Measurements from ENCODE around the gene SH3GLB1.

DNA sequence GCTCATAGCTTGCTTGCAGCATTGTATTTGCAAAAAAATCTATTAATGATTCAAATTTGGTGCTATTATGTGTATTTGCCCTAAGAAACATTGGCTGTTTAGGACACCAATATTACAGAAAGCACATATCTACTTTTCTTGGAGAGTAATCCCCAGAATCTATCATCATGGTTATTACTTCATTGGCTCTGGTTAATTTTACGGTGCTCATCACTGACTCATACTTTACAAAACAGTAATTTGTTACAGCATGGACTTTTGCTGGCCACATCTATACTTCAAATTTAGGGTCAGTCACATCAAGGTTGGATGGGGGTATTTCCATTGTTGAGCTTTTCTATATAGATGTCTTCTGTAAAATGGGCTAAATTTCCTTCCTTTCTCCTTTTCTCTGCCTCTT, 45.7 kb downstream of the SH3GLB1 start:
- no peak for TF ChIP-seq GATA3 (IDR thresholded peaks at IDR 0.05; ENCODE audit: low read depth, low read length)
- TF ChIP-seq GATA2 (IDR thresholded peaks at IDR 0.05; ENCODE audit: low read depth, low read length): no peak
